OCI-LY7 (cell line): Measurements from ENCODE around the gene PRMT9.

ENCODE experiments used
- CTCF ChIP-seq: fragments of 200-600 bp; sonication (generic); conservative IDR thresholded peaks from 2 replicates; pipeline ENCODE4 v1.5.1; 2014; ENCODE audit warnings: mild to moderate bottlenecking, antibody characterized with exemption, low read length, moderate library complexity, mixed read lengths
- EZH2phosphoT487 ChIP-seq: fragments of 200-600 bp; sonication (generic); IDR thresholded peaks from 2 replicates; pipeline ENCODE4 v1.6.1; 2018; ENCODE audit warnings: low read depth, borderline replicate concordance, mild to moderate bottlenecking, mixed run types, antibody characterized with exemption, low read length, moderate library complexity, mixed read lengths

- no peak for TF ChIP-seq CTCF
- no peak for TF ChIP-seq EZH2phosphoT487
Observed at GRCh38 chr4:147696866-147697265, 12.9 kb upstream of the PRMT9 start.
